H9 (cell line): ENCODE data around the gene SWT1. TPM values are rescaled to one million over a fixed set of nuclear protein-coding genes. Genes with fewer than 3 reads are reported as not detected.

ENCODE experiments used
- DNase-seq: peaks from one replicate; pipeline ENCODE4 v3.0.0-alpha.2; 2017
- H2AFZ ChIP-seq: one replicate; pipeline ENCODE4 v1.6.1; 2013; ENCODE audit warnings: mild to moderate bottlenecking, low read length, control low read depth, moderate library complexity
- H2AK5ac ChIP-seq: 2 replicates; pipeline ENCODE4 v1.6.1; 2013; ENCODE audit warnings: low read length, control low read depth, mixed read lengths; ENCODE audit not compliant: insufficient read length
- H2BK120ac ChIP-seq: one replicate; pipeline ENCODE4 v1.6.1; 2013; ENCODE audit warnings: low read depth, mild to moderate bottlenecking, low read length, control low read depth, inconsistent platforms; ENCODE audit not compliant: poor library complexity, severe bottlenecking
- H2BK12ac ChIP-seq: 2 replicates; pipeline ENCODE4 v1.6.1; 2013; ENCODE audit warnings: low read length, control low read depth, mixed read lengths, low read depth; ENCODE audit not compliant: insufficient read length
- H2BK15ac ChIP-seq: 2 replicates; pipeline ENCODE4 v1.6.1; 2013; ENCODE audit warnings: low read depth, low read length, control low read depth
- H2BK20ac ChIP-seq: one replicate; pipeline ENCODE4 v1.6.1; 2013; ENCODE audit warnings: low read depth, mild to moderate bottlenecking, low read length, control low read depth, inconsistent platforms; ENCODE audit not compliant: poor library complexity, severe bottlenecking
- H2BK5ac ChIP-seq: 2 replicates; pipeline ENCODE4 v1.6.1; 2013; ENCODE audit warnings: low read length, control low read depth, mixed read lengths; ENCODE audit not compliant: insufficient read length
- H3K14ac ChIP-seq: 2 replicates; pipeline ENCODE4 v1.6.1; 2013; ENCODE audit warnings: low read length, control low read depth; ENCODE audit not compliant: insufficient read depth
- H3K18ac ChIP-seq: 2 replicates; pipeline ENCODE4 v1.6.1; 2013; ENCODE audit warnings: low read depth, mild to moderate bottlenecking, mixed read lengths, low read length, control low read depth; ENCODE audit not compliant: insufficient read length
- H3K23ac ChIP-seq: 2 replicates; pipeline ENCODE4 v1.6.1; 2013; ENCODE audit warnings: low read length, control low read depth, mixed read lengths, low read depth; ENCODE audit not compliant: insufficient read length
- H3K23me2 ChIP-seq: 2 replicates; pipeline ENCODE4 v1.6.1; 2013; ENCODE audit warnings: low read depth, mild to moderate bottlenecking, mixed read lengths, low read length, control low read depth; ENCODE audit not compliant: insufficient read length, poor library complexity, severe bottlenecking
- H3K27ac ChIP-seq: 2 replicates; pipeline ENCODE4 v1.5.1; 2013; ENCODE audit warnings: low read length, control low read depth, mixed read lengths, low read depth; ENCODE audit not compliant: insufficient read length
- H3K27me3 ChIP-seq: 2 replicates; pipeline ENCODE4 v1.6.1; 2013; ENCODE audit warnings: low read length, control low read depth, inconsistent platforms; ENCODE audit not compliant: insufficient read depth
- H3K4ac ChIP-seq: 2 replicates; pipeline ENCODE4 v1.6.1; 2013; ENCODE audit warnings: low read depth, mild to moderate bottlenecking, control low read depth, inconsistent platforms, low read length, moderate library complexity
- H3K4me1 ChIP-seq: 2 replicates; pipeline ENCODE4 v1.6.1; 2013; ENCODE audit warnings: low read length, control low read depth, inconsistent platforms; ENCODE audit not compliant: insufficient read depth
- H3K4me2 ChIP-seq: 2 replicates; pipeline ENCODE4 v1.6.1; 2013; ENCODE audit warnings: low read length, control low read depth, mixed read lengths; ENCODE audit not compliant: insufficient read length, insufficient read depth
- H3K56ac ChIP-seq: 2 replicates; pipeline ENCODE4 v1.6.1; 2013; ENCODE audit warnings: low read depth, mild to moderate bottlenecking, mixed read lengths, low read length, control low read depth; ENCODE audit not compliant: insufficient read length
- H3K79me1 ChIP-seq: 2 replicates; pipeline ENCODE4 v1.6.1; 2013; ENCODE audit warnings: low read depth, mild to moderate bottlenecking, moderate library complexity, low read length, control low read depth, inconsistent platforms; ENCODE audit not compliant: insufficient read depth, poor library complexity, severe bottlenecking
- H3K79me2 ChIP-seq: 2 replicates; pipeline ENCODE4 v1.6.1; 2013; ENCODE audit warnings: low read length, control low read depth, inconsistent platforms; ENCODE audit not compliant: insufficient read depth
- H3K9ac ChIP-seq: 2 replicates; pipeline ENCODE4 v1.6.1; 2013; ENCODE audit warnings: low read length, control low read depth, mixed read lengths; ENCODE audit not compliant: insufficient read length; ENCODE audit errors: extremely low read depth
- H3K9me3 ChIP-seq: one replicate; pipeline ENCODE4 v1.6.1; 2013; ENCODE audit warnings: low read depth, low read length, inconsistent platforms; ENCODE audit not compliant: control insufficient read depth
- H3T11ph ChIP-seq: one replicate; pipeline ENCODE4 v1.6.1; 2013; ENCODE audit warnings: mild to moderate bottlenecking, low read length, control low read depth, inconsistent platforms
- H4K20me1 ChIP-seq: one replicate; pipeline ENCODE4 v1.6.1; 2013; ENCODE audit not compliant: control insufficient read depth, insufficient read length, insufficient read depth
- H4K5ac ChIP-seq: 2 replicates; pipeline ENCODE4 v1.6.1; 2013; ENCODE audit warnings: low read depth, mild to moderate bottlenecking, mixed read lengths, low read length, control low read depth; ENCODE audit not compliant: insufficient read length
- H4K8ac ChIP-seq: replicated peaks from 2 replicates; pipeline ENCODE4 v1.6.1; 2013; ENCODE audit warnings: low read length, control low read depth, mixed read lengths, low read depth; ENCODE audit not compliant: insufficient read length
- H4K91ac ChIP-seq: 2 replicates; pipeline ENCODE4 v1.6.1; 2013; ENCODE audit warnings: low read depth, mild to moderate bottlenecking, moderate library complexity, mixed read lengths, low read length, control low read depth; ENCODE audit not compliant: insufficient read length
- H3K27ac Mint-ChIP-seq, 3 experiments: 2 replicates in 2 of 3; 3 replicates in 1 of 3; pipeline ENCODE4 v1.8.0; 2020 to 2021; ENCODE audit warnings: mixed read lengths in 3 of 3, mild to moderate bottlenecking in 1 of 3, moderate library complexity in 1 of 3
- H3K27me3 Mint-ChIP-seq: 2 replicates; pipeline ENCODE4 v1.8.0; 2021; ENCODE audit warnings: low read depth, mild to moderate bottlenecking, moderate library complexity, mixed read lengths
- H3K36me3 Mint-ChIP-seq, 3 experiments: 2 replicates in 2 of 3; 3 replicates in 1 of 3; pipeline ENCODE4 v1.8.0; 2020 to 2021; ENCODE audit warnings: low read depth in 3 of 3, mixed read lengths in 3 of 3; ENCODE audit not compliant: insufficient read depth in 1 of 3
- H3K4me1 Mint-ChIP-seq, 2 experiments: 2 replicates each; pipeline ENCODE4 v1.8.0; 2020; ENCODE audit warnings: mixed read lengths in 2 of 2
- H3K4me3 Mint-ChIP-seq, 2 experiments: 2 replicates in 1 of 2; 3 replicates in 1 of 2; pipeline ENCODE4 v1.8.0; 2020 to 2021; ENCODE audit warnings: mild to moderate bottlenecking in 2 of 2, mixed read lengths in 2 of 2, moderate library complexity in 1 of 2
- H3K9me3 Mint-ChIP-seq, 2 experiments: 2 replicates in 1 of 2; 3 replicates in 1 of 2; pipeline ENCODE4 v1.8.0; 2020; ENCODE audit warnings: mild to moderate bottlenecking in 2 of 2, mixed read lengths in 2 of 2, moderate library complexity in 1 of 2
- CTCF ChIP-seq: fragments of 200-600 bp; sonication (generic); conservative IDR thresholded peaks from 3 replicates; pipeline ENCODE4 v1.8.0; 2021; ENCODE audit warnings: antibody characterized with exemption, mild to moderate bottlenecking
- WGBS: extraction: QIAGEN DNeasy Blood & Tissue Kit; methylation state at CpG from one replicate; pipeline ENCODE4 v1.1.7; 2013; ENCODE audit warnings: missing lambda C conversion rate, low lambda C conversion rate, mixed read lengths; ENCODE audit not compliant: insufficient read length; ENCODE audit errors: extremely low coverage; 5-methylcytosine and 5-hydroxymethylcytosine counted together
- total RNA-seq: library from RNA; stranded (reverse); gene quantifications from 2 replicates; pipeline ENCODE4 v1.2.1, GENCODE V29; 2021

The SWT1 gene
- total RNA-seq, 1 experiment from 2014 or later: 5.2 TPM

GRCh38 chr1:185287451-185287850, 130.5 kb downstream of the SWT1 start:
- Histone ChIP-seq H4K8ac (no peak overlapping the region), H2AFZ (no peak overlapping the region), H3K27ac (no peak overlapping the region), H2AK5ac (no peak overlapping the region), H4K91ac (no peak overlapping the region), H3K27me3 (no peaks in the 10 kb centered on the region), H3K79me1 (no peaks in the 10 kb centered on the region), H3K23ac (no peak overlapping the region), H3K4me1 (no peaks in the 10 kb centered on the region), H3T11ph (no peak overlapping the region), H3K4me2 (no peak overlapping the region), H2BK15ac (no peak overlapping the region), H2BK120ac (no peak overlapping the region), H3K9ac (no peak overlapping the region), H4K20me1 (no peaks in the 10 kb centered on the region), H3K79me2 (no peaks in the 10 kb centered on the region), H2BK20ac (no peak overlapping the region), H3K4ac (no peak overlapping the region), H3K14ac (no peak overlapping the region), H2BK5ac (no peak overlapping the region), H2BK12ac (no peak overlapping the region), H4K5ac (no peak overlapping the region), H3K9me3 (no peaks in the 10 kb centered on the region), H3K56ac (no peak overlapping the region), H3K18ac (no peak overlapping the region), H3K23me2 (no peaks in the 10 kb centered on the region)
- Mint-ChIP-seq H3K27me3 (no peaks in the 10 kb centered on the region), H3K9me3 (no peaks in the 10 kb centered on the region; a peak in 2 of 5 replicates), H3K4me1 (no peaks in the 10 kb centered on the region), H3K36me3 (peaks cover 0 to 5% (median 0%) of the 10 kb centered on the region in 3 experiments; a peak in 3 of 7 replicates), H3K27ac (no peak overlapping the region), H3K4me3 (no peak overlapping the region)
- no CpG with 5 or more reads among the region's 2 CpGs for WGBS
- no peak for DNase-seq
- no peak for TF ChIP-seq CTCF
